H1 (cell line): ENCODE measurements around the gene RERE. TPM values are rescaled to one million over a fixed set of nuclear protein-coding genes. Genes with fewer than 3 reads are reported as not detected.

Experiments
- RNF2 ChIP-seq: fragments of 200-900, 300-1000 bp; sonication (generic); IDR thresholded peaks from 2 replicates; pipeline ENCODE4 v1.7.1; 2016; ENCODE audit warnings: borderline replicate concordance, low read depth, mild to moderate bottlenecking, antibody characterized with exemption, low read length; ENCODE audit not compliant: poor library complexity, severe bottlenecking; ENCODE audit errors: missing control alignments
- polyA plus RNA-seq, 7 experiments: library from polyadenylated mRNA; depleted of rRNA in 3 of 7; stranded (reverse) in 5 of 7; unstranded in 2 of 7; fragments of >200 nt in 5 of 7; fragments of 200-250 nt in 2 of 7; gene quantifications; 1 replicate in 5 of 7; 2 replicates in 1 of 7; 4 replicates in 1 of 7; pipeline versions ENCODE4 v1.2.1 to v1.2.3, GENCODE V29; 2011 to 2013; ENCODE audit warnings: missing spikeins in 2 of 7, mixed read lengths in 2 of 7
- total RNA-seq: library from RNA; stranded (reverse); fragmentation: NEBNext Ultra II Directional; extraction: Animal tissue kit (Norgen Biotek cat#: 25700); gene quantifications from 2 replicates; pipeline ENCODE4 v1.2.1, GENCODE V29; 2021
- TF ChIP-seq, protein P1 (sequence below), 3 experiments: IDR thresholded peaks; 1 replicate in 2 of 3; 2 replicates in 1 of 3; pipeline versions ENCODE4 v1.5.1 to v1.6.1; 2011; ENCODE audit warnings: low read length in 3 of 3, mild to moderate bottlenecking in 3 of 3, inconsistent platforms in 2 of 3, low read depth in 1 of 3, moderate library complexity in 1 of 3; ENCODE audit not compliant: insufficient read depth in 1 of 3; ENCODE audit errors: control extremely low read depth in 1 of 3

RERE gene
- total and polyA plus RNA-seq, 2 of the 8 experiments (the other 6 are each of a cell fraction or from before 2014, with no cell fraction given), result 15.3 to 142 TPM

DNA sequence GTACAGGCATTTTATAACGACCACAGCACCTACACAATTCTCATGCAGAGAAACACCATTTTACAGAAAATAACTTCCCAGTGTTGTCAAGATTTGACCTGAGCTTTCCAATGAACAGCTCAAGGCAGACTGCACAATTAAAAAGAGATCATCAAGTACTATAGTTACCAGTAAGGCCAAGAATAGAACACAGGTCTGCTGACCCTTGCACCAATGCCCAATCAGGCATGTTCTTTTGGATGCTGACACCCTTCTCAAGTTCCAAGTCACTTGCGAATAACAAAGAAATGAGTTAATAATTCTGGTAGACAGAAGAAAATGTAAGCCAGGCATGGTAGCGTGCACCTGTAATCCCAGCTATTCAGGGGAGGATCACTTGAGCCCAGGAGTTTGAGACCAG is 397.6 kb downstream of the RERE start (continued):
- no peak for TF ChIP-seq RNF2
- TF ChIP-seq, protein P1, sequence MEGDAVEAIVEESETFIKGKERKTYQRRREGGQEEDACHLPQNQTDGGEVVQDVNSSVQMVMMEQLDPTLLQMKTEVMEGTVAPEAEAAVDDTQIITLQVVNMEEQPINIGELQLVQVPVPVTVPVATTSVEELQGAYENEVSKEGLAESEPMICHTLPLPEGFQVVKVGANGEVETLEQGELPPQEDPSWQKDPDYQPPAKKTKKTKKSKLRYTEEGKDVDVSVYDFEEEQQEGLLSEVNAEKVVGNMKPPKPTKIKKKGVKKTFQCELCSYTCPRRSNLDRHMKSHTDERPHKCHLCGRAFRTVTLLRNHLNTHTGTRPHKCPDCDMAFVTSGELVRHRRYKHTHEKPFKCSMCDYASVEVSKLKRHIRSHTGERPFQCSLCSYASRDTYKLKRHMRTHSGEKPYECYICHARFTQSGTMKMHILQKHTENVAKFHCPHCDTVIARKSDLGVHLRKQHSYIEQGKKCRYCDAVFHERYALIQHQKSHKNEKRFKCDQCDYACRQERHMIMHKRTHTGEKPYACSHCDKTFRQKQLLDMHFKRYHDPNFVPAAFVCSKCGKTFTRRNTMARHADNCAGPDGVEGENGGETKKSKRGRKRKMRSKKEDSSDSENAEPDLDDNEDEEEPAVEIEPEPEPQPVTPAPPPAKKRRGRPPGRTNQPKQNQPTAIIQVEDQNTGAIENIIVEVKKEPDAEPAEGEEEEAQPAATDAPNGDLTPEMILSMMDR (IDR thresholded peaks at IDR 0.05; ENCODE audit: control extremely low read depth in 1 of 3, insufficient read depth in 1 of 3, low read depth in 1 of 3, low read length in 3 of 3), result no peak
